ENCODE measurements around the gene SAMD11.

- TF ChIP-seq CTCF (IDR thresholded peaks at IDR 0.05), result no peak
- TF ChIP-seq POLR2A (IDR thresholded peaks at IDR 0.05), result no peak
Measured at GRCh38 chr1:888297-888696, 35.4 kb upstream of the SAMD11 start.
